ENCODE data around the gene SMG1. TPM values are rescaled to one million over a fixed set of nuclear protein-coding genes. Genes with fewer than 3 reads are reported as not detected.
A peak's percentile ranks its signal among the peaks of the same experiment; 100 is the strongest.
"Not testable (repeated sequence)": the region's sequence is repeated elsewhere in the genome, so short reads cannot be mapped to it uniquely, and the experiment has no call there.

SMG1 gene
- total RNA-seq, 5 donors from 2014 or later (not counting 1 experiment from before 2014, with no cell fraction given), result 134 to 173 (median 166) TPM

GRCh38 chr16:18783430-18784341 is 142.5 kb downstream of the SMG1 start:
- WGBS (ENCODE audit: insufficient coverage), result 69% methylated on average over 9 of the region's 17 CpGs
- peak overlapping the region; percentile 34 for H3K27ac ChIP-seq (ENCODE audit: low read length)
- CTCF ChIA-PET, result no interaction called here
- ATAC-seq (replicated peaks in 1 of 4) (no peak), DNase-seq (no peak)
- peaks cover 16 to 52% of the 10 kb centered on the region in 2 experiments for H3K4me1 ChIP-seq (ENCODE audit: control insufficient read depth in 1 of 2, extremely low read depth in 1 of 2, insufficient read depth in 2 of 2, low read length in 2 of 2)
- H3K27me3 Mint-ChIP-seq, result no peaks in the 10 kb centered on the region
- H3K36me3 Mint-ChIP-seq, result peaks cover 48% of the 10 kb centered on the region
- POLR2A ChIA-PET, result interaction anchor here in 1 of 2 donors (1.0 kb wide), 1 partner anchor 284 kb away, joined by 3 read pairs; the partner anchor contains the start of gene COQ7
- no peak overlapping the region for H3K4me3 Mint-ChIP-seq
- H3K9me3 Mint-ChIP-seq, result no peaks in the 10 kb centered on the region
- H3K27ac Mint-ChIP-seq, result peak overlapping the region; percentile 32 to 71
- H3K27me3 ChIP-seq (replicated peaks in 1 of 2; ENCODE audit: control insufficient read depth in 2 of 2, extremely low read depth in 1 of 2, insufficient read depth in 2 of 2, low read length in 1 of 2), result no peaks in the 10 kb centered on the region
- no peak overlapping the region for H3K4me3 ChIP-seq (ENCODE audit: control insufficient read depth in 1 of 2, extremely low read depth in 1 of 2, low read length in 1 of 2)
- H3K36me3 ChIP-seq (ENCODE audit: control insufficient read depth in 2 of 2, extremely low read depth in 1 of 2, insufficient read depth in 1 of 2, low read length in 1 of 2), result peaks cover 5 to 61% of the 10 kb centered on the region in 2 donors
- H3K4me1 Mint-ChIP-seq, result peaks cover 40 to 56% (median 55%) of the 10 kb centered on the region in 3 donors
- H3K9me3 ChIP-seq, result no peaks in the 10 kb centered on the region

GRCh38 chr16:18782697-18783429 is 143.3 kb downstream of the SMG1 start:
- H3K4me3 ChIP-seq (ENCODE audit: control insufficient read depth in 1 of 2, extremely low read depth in 1 of 2, low read length in 1 of 2), result no peak overlapping the region
- no peaks in the 10 kb centered on the region for H3K27me3 Mint-ChIP-seq
- peaks cover 5 to 56% of the 10 kb centered on the region in 2 donors for H3K36me3 ChIP-seq (ENCODE audit: control insufficient read depth in 2 of 2, extremely low read depth in 1 of 2, insufficient read depth in 1 of 2, low read length in 1 of 2)
- ATAC-seq (replicated peaks in 1 of 4) (peak in 3 of 4 experiments; percentile 34 to 62 (median 46)), DNase-seq (peak in 1 of 35 experiments; percentile 31)
- no peaks in the 10 kb centered on the region for H3K9me3 ChIP-seq
- H3K36me3 Mint-ChIP-seq, result peaks cover 40% of the 10 kb centered on the region
- H3K27me3 ChIP-seq (replicated peaks in 1 of 2; ENCODE audit: control insufficient read depth in 2 of 2, extremely low read depth in 1 of 2, insufficient read depth in 2 of 2, low read length in 1 of 2), result no peaks in the 10 kb centered on the region
- H3K4me1 Mint-ChIP-seq, result peaks cover 32 to 48% (median 47%) of the 10 kb centered on the region in 3 donors
- H3K9me3 Mint-ChIP-seq, result no peaks in the 10 kb centered on the region
- ChIA-PET POLR2A (no interaction called here), CTCF (no interaction called here)
- peak overlapping the region; percentile 34 for H3K27ac ChIP-seq (ENCODE audit: low read length)
- no peak overlapping the region for H3K4me3 Mint-ChIP-seq
- peaks cover 10 to 44% of the 10 kb centered on the region in 2 experiments for H3K4me1 ChIP-seq (ENCODE audit: control insufficient read depth in 1 of 2, extremely low read depth in 1 of 2, insufficient read depth in 2 of 2, low read length in 2 of 2)
- no CpG with 5 or more reads among the region's 8 CpGs for whole genome bisulfite sequencing (ENCODE audit: insufficient coverage)
- peak overlapping the region; percentile 32 to 71 for H3K27ac Mint-ChIP-seq

GRCh38 chr16:18781232-18781631 is 145.0 kb downstream of the SMG1 start:
- H3K9me3 Mint-ChIP-seq; H3K27ac Mint-ChIP-seq; POLR2A ChIA-PET; CTCF ChIA-PET; H3K4me3 ChIP-seq (ENCODE audit: control insufficient read depth in 1 of 2, extremely low read depth in 1 of 2, low read length in 1 of 2); H3K9me3 ChIP-seq; H3K27ac ChIP-seq (ENCODE audit: low read length); H3K27me3 Mint-ChIP-seq; DNase-seq; ATAC-seq (replicated peaks in 1 of 4); H3K27me3 ChIP-seq (replicated peaks in 1 of 2; ENCODE audit: control insufficient read depth in 2 of 2, extremely low read depth in 1 of 2, insufficient read depth in 2 of 2, low read length in 1 of 2); H3K4me3 Mint-ChIP-seq: not testable (repeated sequence)
- Histone ChIP-seq H3K4me1 (ENCODE audit: control insufficient read depth in 1 of 2, extremely low read depth in 1 of 2, insufficient read depth in 2 of 2, low read length in 2 of 2) (peaks cover 5 to 28% of the 10 kb centered on the region in 2 experiments), H3K36me3 (ENCODE audit: control insufficient read depth in 2 of 2, extremely low read depth in 1 of 2, insufficient read depth in 1 of 2, low read length in 1 of 2) (peaks cover 5 to 40% of the 10 kb centered on the region in 2 donors)
- WGBS (ENCODE audit: insufficient coverage), result no CpG with 5 or more reads among the region's 6 CpGs
- H3K36me3 Mint-ChIP-seq, result peaks cover 29% of the 10 kb centered on the region
- peaks cover 16 to 32% (median 32%) of the 10 kb centered on the region in 3 donors for H3K4me1 Mint-ChIP-seq

GRCh38 chr16:18780460-18781026 is 145.7 kb downstream of the SMG1 start:
- H3K27ac Mint-ChIP-seq; H3K9me3 Mint-ChIP-seq; DNase-seq; H3K9me3 ChIP-seq; CTCF ChIA-PET; H3K4me3 Mint-ChIP-seq; H3K27me3 ChIP-seq (replicated peaks in 1 of 2; ENCODE audit: control insufficient read depth in 2 of 2, extremely low read depth in 1 of 2, insufficient read depth in 2 of 2, low read length in 1 of 2); H3K27me3 Mint-ChIP-seq; H3K4me3 ChIP-seq (ENCODE audit: control insufficient read depth in 1 of 2, extremely low read depth in 1 of 2, low read length in 1 of 2); POLR2A ChIA-PET; H3K27ac ChIP-seq (ENCODE audit: low read length): not testable (repeated sequence)
- peak in 1 of 4 experiments; percentile 27 for ATAC-seq (replicated peaks in 1 of 4)
- peaks cover 5 to 33% of the 10 kb centered on the region in 2 donors for H3K36me3 ChIP-seq (ENCODE audit: control insufficient read depth in 2 of 2, extremely low read depth in 1 of 2, insufficient read depth in 1 of 2, low read length in 1 of 2)
- Mint-ChIP-seq H3K36me3 (peaks cover 23% of the 10 kb centered on the region), H3K4me1 (peaks cover 9 to 25% (median 25%) of the 10 kb centered on the region in 3 donors)
- H3K4me1 ChIP-seq (ENCODE audit: control insufficient read depth in 1 of 2, extremely low read depth in 1 of 2, insufficient read depth in 2 of 2, low read length in 2 of 2), result peaks cover 1 to 21% of the 10 kb centered on the region in 2 experiments
- 20% methylated on average over 1 of the region's 8 CpGs for WGBS (ENCODE audit: insufficient coverage)

- H3K4me3 Mint-ChIP-seq; H3K4me1 ChIP-seq (ENCODE audit: control insufficient read depth in 1 of 2, extremely low read depth in 1 of 2, insufficient read depth in 2 of 2, low read length in 2 of 2); POLR2A ChIA-PET; H3K4me3 ChIP-seq (ENCODE audit: control insufficient read depth in 1 of 2, extremely low read depth in 1 of 2, low read length in 1 of 2); DNase-seq; CTCF ChIA-PET; H3K36me3 ChIP-seq (ENCODE audit: control insufficient read depth in 2 of 2, extremely low read depth in 1 of 2, insufficient read depth in 1 of 2, low read length in 1 of 2); H3K9me3 Mint-ChIP-seq; H3K36me3 Mint-ChIP-seq; H3K27ac Mint-ChIP-seq; H3K4me1 Mint-ChIP-seq; H3K27me3 Mint-ChIP-seq; H3K9me3 ChIP-seq; H3K27me3 ChIP-seq (replicated peaks in 1 of 2; ENCODE audit: control insufficient read depth in 2 of 2, extremely low read depth in 1 of 2, insufficient read depth in 2 of 2, low read length in 1 of 2); H3K27ac ChIP-seq (ENCODE audit: low read length); ATAC-seq (replicated peaks in 1 of 4): not testable (repeated sequence)
- WGBS (ENCODE audit: insufficient coverage), result no CpG with 5 or more reads among the region's 1 CpG
These were observed 148.5 kb downstream of the SMG1 start for GRCh38 chr16:18777664-18778063.

GRCh38 chr16:18776334-18776733 is 149.9 kb downstream of the SMG1 start:
- H3K36me3 Mint-ChIP-seq; POLR2A ChIA-PET; H3K4me1 Mint-ChIP-seq; H3K4me3 Mint-ChIP-seq; DNase-seq; CTCF ChIA-PET; H3K27ac ChIP-seq (ENCODE audit: low read length); H3K27me3 Mint-ChIP-seq; H3K4me1 ChIP-seq (ENCODE audit: control insufficient read depth in 1 of 2, extremely low read depth in 1 of 2, insufficient read depth in 2 of 2, low read length in 2 of 2); H3K4me3 ChIP-seq (ENCODE audit: control insufficient read depth in 1 of 2, extremely low read depth in 1 of 2, low read length in 1 of 2); H3K9me3 Mint-ChIP-seq; H3K27me3 ChIP-seq (replicated peaks in 1 of 2; ENCODE audit: control insufficient read depth in 2 of 2, extremely low read depth in 1 of 2, insufficient read depth in 2 of 2, low read length in 1 of 2); H3K36me3 ChIP-seq (ENCODE audit: control insufficient read depth in 2 of 2, extremely low read depth in 1 of 2, insufficient read depth in 1 of 2, low read length in 1 of 2); H3K9me3 ChIP-seq; H3K27ac Mint-ChIP-seq: not testable (repeated sequence)
- ATAC-seq (replicated peaks in 1 of 4), result peak in 1 of 4 experiments; percentile 17
- 85% methylated on average over 4 of the region's 5 CpGs for WGBS (ENCODE audit: insufficient coverage)

Measured in T-cell (primary cell).